T follicular helper cell (primary cell): ENCODE measurements around the gene FAM3A.
A peak's percentile ranks its signal among the peaks of the same experiment; 100 is the strongest.
"Not testable (repeated sequence)": the region's sequence is repeated elsewhere in the genome, so short reads cannot be mapped to it uniquely, and the experiment has no call there.

Source experiments
- DNase-seq: peaks from one replicate; pipeline ENCODE4 v3.0.0-alpha.2; 2020; ENCODE audit warnings: low read depth

Gene FAM3A

GRCh38 chrX:154502989-154503388, 13.0 kb downstream of the FAM3A start:
- no peak for DNase-seq

GRCh38 chrX:154502098-154502497, 13.9 kb downstream of the FAM3A start:
- no peak for DNase-seq

- DNase-seq = not testable (repeated sequence)
Observed at GRCh38 chrX:154501423-154501822, 14.6 kb downstream of the FAM3A start.

- DNase-seq = not testable (repeated sequence)
Observed at GRCh38 chrX:154496591-154497137, 19.4 kb downstream of the FAM3A start.

GRCh38 chrX:154495472-154495922, 20.5 kb downstream of the FAM3A start:
- no peak for DNase-seq

- no peak for DNase-seq
Observed at GRCh38 chrX:154494715-154495114, 21.3 kb downstream of the FAM3A start.

DNA sequence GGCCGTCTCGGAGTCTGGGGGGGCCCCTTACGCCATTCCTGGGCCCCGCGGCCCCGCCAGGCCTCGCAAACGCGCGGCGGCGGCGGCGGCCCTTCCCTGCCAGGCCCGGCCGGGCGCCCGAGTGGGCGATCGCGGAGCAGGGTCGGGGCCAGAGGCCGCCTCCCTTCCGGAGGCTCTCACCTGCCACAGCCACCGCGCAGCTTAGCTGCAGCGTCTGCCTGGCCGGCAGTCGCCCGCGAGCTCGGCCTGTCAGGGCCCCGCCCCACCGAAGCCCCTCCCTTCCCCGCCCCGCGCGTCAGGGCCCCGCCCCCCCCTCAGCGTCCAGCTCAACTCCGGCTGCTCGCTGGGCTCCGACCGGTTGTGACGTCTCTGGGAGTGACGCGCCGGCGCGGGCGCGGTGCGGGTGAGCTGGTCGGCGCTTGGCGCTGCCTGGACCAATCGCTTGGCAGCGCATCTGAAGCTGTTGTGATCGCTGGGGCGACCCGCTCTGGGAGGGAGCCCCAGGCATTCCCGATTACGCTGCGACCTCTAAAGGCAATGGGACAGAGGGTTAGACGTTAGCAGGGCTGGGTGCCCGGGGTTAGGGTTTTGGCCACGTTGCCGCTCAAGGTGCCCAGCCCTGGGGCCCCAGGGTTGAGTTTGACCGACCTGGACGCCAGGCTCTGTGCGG, 25.5 kb downstream of the FAM3A start, which contains the start of gene SLC10A3:
Gene SLC10A3, minus strand, starts transcription at position 216 of the 670 bp plus-strand sequence. CDS start 1,689 bp downstream, outside the sequence.
- peak; percentile 83 for DNase-seq

GRCh38 chrX:154490021-154490413, 26.0 kb downstream of the FAM3A start:
- DNase-seq = no peak

- no peak for DNase-seq
Observed at GRCh38 chrX:154489182-154489581, 26.9 kb downstream of the FAM3A start.

- DNase-seq = no peak
Observed at GRCh38 chrX:154488336-154489075, 27.5 kb downstream of the FAM3A start.

DNA sequence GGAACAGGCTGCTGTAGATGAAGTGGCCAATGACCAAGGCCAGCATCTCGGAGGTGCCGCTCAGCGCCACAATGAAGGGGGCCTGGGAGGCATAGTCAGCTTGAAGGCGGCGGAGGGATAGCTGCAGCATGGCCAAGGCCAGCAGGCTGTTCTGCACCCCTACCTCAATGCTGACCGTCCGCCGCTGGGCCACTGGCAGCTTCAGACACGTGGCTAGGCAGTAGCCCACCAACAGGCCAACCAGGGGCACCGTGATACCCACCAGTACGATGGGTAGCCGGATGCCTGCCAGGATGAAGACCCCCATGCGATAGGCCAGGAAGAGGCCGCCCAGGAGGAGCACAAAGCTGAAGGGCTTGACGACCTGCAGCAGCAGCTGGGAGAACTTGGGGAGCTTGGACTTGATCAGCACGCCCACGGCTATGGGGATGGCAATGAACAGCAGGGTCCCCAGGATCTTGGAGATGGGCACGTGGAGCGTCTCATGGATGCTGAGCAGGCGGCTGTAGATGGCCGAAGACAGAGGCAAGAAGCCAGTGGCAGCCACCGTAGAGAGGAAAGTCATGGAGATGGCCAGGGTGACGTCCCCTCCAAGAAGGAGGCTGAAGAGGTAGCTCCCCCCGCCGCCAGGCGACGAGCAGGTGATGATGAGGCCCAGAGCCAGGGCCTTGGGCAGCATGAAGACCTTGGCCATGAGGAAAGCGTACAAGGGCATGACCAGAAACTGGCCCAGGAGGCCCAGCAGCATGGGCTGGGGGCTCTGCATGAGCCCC, 28.3 kb downstream of the FAM3A start:
- DNase-seq = no peak

GRCh38 chrX:154486396-154487207, 29.4 kb downstream of the FAM3A start, which contains the start of gene UBL4A:
Gene UBL4A, minus strand, starts transcription at chrX:154486615. Its CDS starts 31 bp downstream, at chrX:154486584.
- DNase-seq = peak; percentile 26

DNA sequence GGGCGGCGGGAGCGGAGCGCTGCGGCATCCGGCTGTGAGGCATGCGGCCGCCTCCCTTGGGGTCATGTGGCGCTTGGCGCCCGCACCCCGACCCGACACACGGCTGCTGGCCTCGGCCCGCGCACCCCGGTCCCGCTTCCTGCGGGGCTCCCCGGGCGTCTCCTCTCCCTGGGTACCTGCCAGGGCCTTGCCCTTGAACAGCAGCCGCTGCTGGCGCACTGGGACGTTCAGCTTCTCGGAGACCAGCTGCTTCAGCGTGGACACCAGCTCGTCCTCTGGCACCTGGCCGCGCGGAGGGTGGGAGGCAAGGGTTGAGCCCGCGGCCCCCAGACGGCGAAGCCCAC, 30.0 kb downstream of the FAM3A start:
- DNase-seq = no peak

GRCh38 chrX:154485150-154486051, 30.6 kb downstream of the FAM3A start:
- DNase-seq = no peak

- DNase-seq = no peak
Observed at GRCh38 chrX:154484255-154485149, 31.5 kb downstream of the FAM3A start.

DNA sequence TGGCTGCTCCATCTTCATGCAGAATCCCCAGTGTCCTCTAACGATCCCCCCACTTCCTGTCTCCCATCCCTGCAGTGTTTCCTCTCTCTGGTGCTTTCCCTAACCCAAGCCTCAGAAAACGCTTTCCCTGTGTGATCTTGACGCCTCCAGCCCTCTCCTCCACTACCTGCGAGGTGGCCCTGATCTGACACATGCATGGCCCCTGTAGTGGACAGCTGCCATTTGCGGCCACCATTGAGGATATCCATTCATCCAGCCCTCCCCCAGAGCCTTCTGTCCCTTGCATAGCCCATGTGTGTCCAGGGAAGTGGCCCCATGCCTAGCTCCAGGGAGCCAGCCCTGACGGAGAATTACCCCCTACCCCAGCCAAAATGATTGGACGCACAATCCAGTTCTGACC, 32.7 kb downstream of the FAM3A start:
- no peak for DNase-seq

DNA sequence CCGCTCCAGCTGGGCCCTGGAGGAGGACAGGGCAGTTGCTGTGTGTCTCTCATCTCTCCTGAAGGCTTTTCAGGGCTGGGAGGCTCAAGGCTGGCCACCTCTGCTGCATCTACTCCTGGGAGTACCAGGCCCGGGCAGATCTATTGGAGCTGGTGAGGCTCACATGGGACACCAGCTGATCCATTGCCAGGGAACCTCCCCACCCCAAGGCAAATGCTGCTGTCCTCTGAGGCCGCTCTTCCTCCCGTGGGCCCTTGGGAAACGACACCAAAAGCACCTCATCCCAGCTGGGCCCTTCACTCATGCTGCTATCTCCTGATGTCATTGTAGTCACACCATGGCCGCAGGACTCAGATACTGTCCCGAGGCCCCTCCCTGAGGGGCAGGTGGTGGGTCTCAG, 33.2 kb downstream of the FAM3A start:
- no peak for DNase-seq

DNA sequence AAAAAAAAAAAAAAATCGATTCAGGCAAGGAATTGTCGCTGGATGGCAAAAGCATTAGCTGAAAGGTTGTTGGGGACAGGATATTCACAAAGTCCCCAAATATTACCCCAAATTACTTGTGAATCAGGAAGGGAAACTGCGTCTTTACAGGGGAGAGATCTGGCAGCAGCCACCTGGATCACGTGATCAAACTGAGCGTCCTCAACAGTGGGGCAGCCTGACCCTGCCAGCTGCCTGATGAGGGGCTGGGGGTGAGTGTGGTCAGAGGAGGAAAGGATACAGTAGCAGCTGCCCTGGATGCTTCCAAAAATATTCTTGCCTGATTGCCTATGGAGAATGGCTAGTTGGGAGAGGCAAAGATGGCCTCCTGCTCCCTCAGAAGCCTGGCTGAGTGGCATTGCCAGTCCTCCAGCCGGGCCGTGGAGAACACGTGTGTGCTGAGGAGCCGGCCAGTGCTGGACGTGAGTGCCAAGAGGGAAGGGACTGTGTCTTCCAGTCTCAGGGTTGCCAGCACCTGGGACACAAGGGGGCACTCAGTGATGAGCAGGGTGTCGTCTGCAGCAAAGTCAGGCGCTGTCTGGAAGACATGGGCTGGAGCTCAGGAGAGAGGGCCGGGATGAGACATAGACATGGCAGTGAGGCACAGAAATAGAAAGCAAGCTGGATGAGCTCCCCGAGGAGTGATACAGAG, 34.0 kb downstream of the FAM3A start:
- DNase-seq = no peak

- no peak for DNase-seq
Observed at GRCh38 chrX:154481195-154481594, 34.8 kb downstream of the FAM3A start.
